KG1 (cell line): ENCODE data around the gene EVI2A.
"Not testable (repeated sequence)": the region's sequence is repeated elsewhere in the genome, so short reads cannot be mapped to it uniquely, and the experiment has no call there.

ENCODE experiments used
- DNase-seq: peaks from one replicate; lab custom pipeline; 2025; lab: John Stamatoyannopoulos, UW

The EVI2A gene

GRCh38 chr17:31312223-31312622, 9.2 kb downstream of the EVI2A start:
- DNase-seq = not testable (repeated sequence)

GRCh38 chr17:31311526-31311925, 9.9 kb downstream of the EVI2A start:
- no peak for DNase-seq

- DNase-seq = no peak
Observed at GRCh38 chr17:31310886-31311285, 10.5 kb downstream of the EVI2A start.

- no peak for DNase-seq
Observed at GRCh38 chr17:31310260-31310659, 11.2 kb downstream of the EVI2A start.

GRCh38 chr17:31309556-31309955, 11.9 kb downstream of the EVI2A start:
- peak; percentile 53 for DNase-seq

GRCh38 chr17:31308372-31309334, 12.8 kb downstream of the EVI2A start:
- DNase-seq = peak; percentile 42

GRCh38 chr17:31307640-31308039, 13.8 kb downstream of the EVI2A start:
- DNase-seq = no peak

GRCh38 chr17:31299624-31300023, 21.8 kb downstream of the EVI2A start:
- DNase-seq = no peak

- no peak for DNase-seq
Observed at GRCh38 chr17:31297090-31297489, 24.3 kb downstream of the EVI2A start, which contains the start of gene OMG. Gene OMG (minus strand): TSS chr17:31297239. CDS start chr17:31296331, 908 bp downstream.

- no peak for DNase-seq
Observed at GRCh38 chr17:31296142-31296541, 25.3 kb downstream of the EVI2A start.

GRCh38 chr17:31295489-31295871, 25.9 kb downstream of the EVI2A start:
- no peak for DNase-seq

- DNase-seq = no peak
Observed at GRCh38 chr17:31294820-31295488, 26.5 kb downstream of the EVI2A start.

- no peak for DNase-seq
Observed at GRCh38 chr17:31294231-31294630, 27.2 kb downstream of the EVI2A start.

GRCh38 chr17:31293581-31293980, 27.8 kb downstream of the EVI2A start:
- no peak for DNase-seq

- no peak for DNase-seq
Observed at GRCh38 chr17:31291820-31292219, 29.6 kb downstream of the EVI2A start.

- DNase-seq = no peak
Observed at GRCh38 chr17:31289790-31290189, 31.6 kb downstream of the EVI2A start.

- DNase-seq = not testable (repeated sequence)
Observed at GRCh38 chr17:31287932-31288331, 33.5 kb downstream of the EVI2A start.

- no peak for DNase-seq
Observed at GRCh38 chr17:31286587-31286986, 34.8 kb downstream of the EVI2A start.

- no peak for DNase-seq
Observed at GRCh38 chr17:31283841-31284240, 37.6 kb downstream of the EVI2A start.

GRCh38 chr17:31281061-31281460, 40.4 kb downstream of the EVI2A start:
- no peak for DNase-seq

- no peak for DNase-seq
Observed at GRCh38 chr17:31279401-31279800, 42.0 kb downstream of the EVI2A start.

- DNase-seq = no peak
Observed at GRCh38 chr17:31275116-31275515, 46.3 kb downstream of the EVI2A start.

GRCh38 chr17:31274252-31274651, 47.2 kb downstream of the EVI2A start:
- DNase-seq = no peak
